ENCODE results near the gene ALG9. TPM values are rescaled to one million over a fixed set of nuclear protein-coding genes. Genes with fewer than 3 reads are reported as not detected.

Gene ALG9
- total RNA-seq, 2 donors from 2014 or later, result 25.3 to 26.6 TPM

GRCh38 chr11:111845276-111846028, 25.9 kb downstream of the ALG9 start:
- H3K4me1 Mint-ChIP-seq, result peaks cover 18% of the 10 kb centered on the region
- Histone ChIP-seq H3K9ac (ENCODE audit: extremely low read depth, low read length, poor library complexity, severe bottlenecking) (no peak overlapping the region), H3K36me3 (ENCODE audit: control insufficient read depth, insufficient read depth, low read length) (peaks cover 29% of the 10 kb centered on the region), H3K4me1 (ENCODE audit: control insufficient read depth, insufficient read depth, low read length) (peaks cover 15% of the 10 kb centered on the region), H3K9me3 (ENCODE audit: control insufficient read depth, low read length) (peaks cover 3% of the 10 kb centered on the region), H3K27me3 (ENCODE audit: control insufficient read depth, insufficient read depth, low read length, poor library complexity, severe bottlenecking) (no peaks in the 10 kb centered on the region), H3K4me3 (ENCODE audit: low read length) (no peak overlapping the region), H3K27ac (ENCODE audit: low read depth, low read length) (no peak overlapping the region)
- H3K27ac Mint-ChIP-seq, result no peak overlapping the region
- no peak overlapping the region for H3K4me3 Mint-ChIP-seq
- no peaks in the 10 kb centered on the region for H3K27me3 Mint-ChIP-seq (ENCODE audit: insufficient read depth)
- H3K36me3 Mint-ChIP-seq (ENCODE audit: low read depth), result peaks cover 14% of the 10 kb centered on the region
- 95 to 98% methylated on average over 4 to 7 of the region's 7 CpGs for WGBS, 2 experiments (ENCODE audit: insufficient coverage in 1 of 2, insufficient read length in 1 of 2)
- DNase-seq, result no peak
- no peaks in the 10 kb centered on the region for H3K9me3 Mint-ChIP-seq
- TF ChIP-seq CTCF (conservative IDR thresholded peaks at IDR 0.05), result no peak

- WGBS, 2 experiments (ENCODE audit: insufficient coverage in 1 of 2, insufficient read length in 1 of 2), result 89 to 95% methylated on average over 3 to 5 of the region's 5 CpGs
- H3K9me3 ChIP-seq (ENCODE audit: control insufficient read depth, low read length), result no peaks in the 10 kb centered on the region
- Mint-ChIP-seq H3K36me3 (ENCODE audit: low read depth) (peaks cover 3% of the 10 kb centered on the region), H3K9me3 (no peaks in the 10 kb centered on the region), H3K27ac (no peak overlapping the region), H3K27me3 (ENCODE audit: insufficient read depth) (no peaks in the 10 kb centered on the region), H3K4me3 (no peak overlapping the region), H3K4me1 (peaks cover 25% of the 10 kb centered on the region)
- H3K36me3 ChIP-seq (ENCODE audit: control insufficient read depth, insufficient read depth, low read length), result peaks cover 17% of the 10 kb centered on the region
- H3K4me3 ChIP-seq (ENCODE audit: low read length), result no peak overlapping the region
- H3K27me3 ChIP-seq (ENCODE audit: control insufficient read depth, insufficient read depth, low read length, poor library complexity, severe bottlenecking), result no peaks in the 10 kb centered on the region
- no peak overlapping the region for H3K27ac ChIP-seq (ENCODE audit: low read depth, low read length)
- no peak for TF ChIP-seq CTCF (conservative IDR thresholded peaks at IDR 0.05)
- H3K9ac ChIP-seq (ENCODE audit: extremely low read depth, low read length, poor library complexity, severe bottlenecking), result no peak overlapping the region
- DNase-seq, result no peak
- H3K4me1 ChIP-seq (ENCODE audit: control insufficient read depth, insufficient read depth, low read length), result peaks cover 22% of the 10 kb centered on the region
These were observed 27.7 kb downstream of the ALG9 start for GRCh38 chr11:111843661-111844060.

GRCh38 chr11:111841370-111842053, 29.9 kb downstream of the ALG9 start:
- H3K27ac ChIP-seq (ENCODE audit: low read depth, low read length), result no peak overlapping the region
- Mint-ChIP-seq H3K27ac (no peak overlapping the region), H3K9me3 (no peaks in the 10 kb centered on the region), H3K4me3 (no peak overlapping the region), H3K36me3 (ENCODE audit: low read depth) (peaks cover 1% of the 10 kb centered on the region), H3K4me1 (peaks cover 18% of the 10 kb centered on the region), H3K27me3 (ENCODE audit: insufficient read depth) (no peaks in the 10 kb centered on the region)
- no peak overlapping the region for H3K9ac ChIP-seq (ENCODE audit: extremely low read depth, low read length, poor library complexity, severe bottlenecking)
- peaks cover 28% of the 10 kb centered on the region for H3K36me3 ChIP-seq (ENCODE audit: control insufficient read depth, insufficient read depth, low read length)
- no peaks in the 10 kb centered on the region for H3K27me3 ChIP-seq (ENCODE audit: control insufficient read depth, insufficient read depth, low read length, poor library complexity, severe bottlenecking)
- H3K4me1 ChIP-seq (ENCODE audit: control insufficient read depth, insufficient read depth, low read length), result peaks cover 19% of the 10 kb centered on the region
- WGBS, 2 experiments (ENCODE audit: insufficient coverage in 1 of 2, insufficient read length in 1 of 2), result 15 to 29% methylated on average over 6 to 9 of the region's 10 CpGs
- no peaks in the 10 kb centered on the region for H3K9me3 ChIP-seq (ENCODE audit: control insufficient read depth, low read length)
- TF ChIP-seq CTCF (conservative IDR thresholded peaks at IDR 0.05), result peak; percentile 97
- DNase-seq, result peak; percentile 96
- H3K4me3 ChIP-seq (ENCODE audit: low read length), result peak overlapping the region; percentile 57
